HG03565 (cell line): Measurements from ENCODE around the gene SERTAD3.
A peak's percentile ranks its signal among the peaks of the same experiment; 100 is the strongest.
"Not testable (repeated sequence)": the region's sequence is repeated elsewhere in the genome, so short reads cannot be mapped to it uniquely, and the experiment has no call there.

Experiments
- ATAC-seq: cut with Tn5 transposase; IDR thresholded peaks from one replicate; pipeline ENCODE4 v1.9.1; 2021; ENCODE audit warnings: mild to moderate bottlenecking, moderate library complexity; ENCODE audit not compliant: unreplicated experiment

SERTAD3 gene, protein sequence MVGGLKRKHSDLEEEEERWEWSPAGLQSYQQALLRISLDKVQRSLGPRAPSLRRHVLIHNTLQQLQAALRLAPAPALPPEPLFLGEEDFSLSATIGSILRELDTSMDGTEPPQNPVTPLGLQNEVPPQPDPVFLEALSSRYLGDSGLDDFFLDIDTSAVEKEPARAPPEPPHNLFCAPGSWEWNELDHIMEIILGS

GRCh38 chr19:40444000-40444824 lies at the start of gene SERTAD3:
Gene SERTAD3 (minus strand): TSS chr19:40444335. CDS start chr19:40442080, 2,255 bp downstream.
- peak; percentile 50 for ATAC-seq

DNA sequence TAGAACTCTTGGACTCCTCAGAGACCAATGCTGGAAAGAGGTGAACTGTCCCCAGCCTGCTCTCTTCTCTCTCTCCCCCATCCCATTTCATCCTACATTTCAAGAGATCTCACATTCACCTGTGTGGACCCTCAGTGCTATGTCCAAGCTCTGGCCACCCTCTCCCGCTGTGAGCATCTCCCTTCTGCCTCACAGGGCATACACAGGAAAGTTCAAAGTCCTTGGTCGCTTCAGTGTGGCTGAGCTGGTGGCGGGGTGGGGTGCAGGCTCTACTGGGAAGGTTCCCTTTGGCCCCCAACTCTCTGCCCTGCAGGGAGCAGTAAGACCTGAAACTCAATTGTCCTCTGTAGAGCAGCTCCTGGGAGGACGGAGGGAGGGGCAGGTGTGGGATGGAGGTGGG lies 49.6 kb upstream of the SERTAD3 start:
- no peak for ATAC-seq

GRCh38 chr19:40492274-40492673 lies 48.1 kb upstream of the SERTAD3 start:
- no peak for ATAC-seq

DNA sequence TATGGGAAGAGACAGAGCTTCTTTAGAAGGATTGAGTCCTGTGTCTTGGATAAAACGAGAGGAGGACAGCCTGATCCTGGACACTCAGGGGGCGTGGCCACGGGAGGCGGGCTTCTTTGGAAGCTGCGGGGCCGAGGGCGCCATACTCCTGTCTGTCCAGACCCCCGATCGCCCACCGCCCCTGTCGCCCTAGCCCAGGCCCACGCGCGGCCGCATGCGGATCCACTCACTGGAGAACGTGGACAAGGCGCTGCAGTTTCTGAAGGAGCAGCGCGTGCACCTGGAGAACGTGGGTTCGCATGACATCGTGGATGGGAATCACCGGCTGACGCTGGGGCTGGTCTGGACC lies 45.7 kb upstream of the SERTAD3 start:
- no peak for ATAC-seq

DNA sequence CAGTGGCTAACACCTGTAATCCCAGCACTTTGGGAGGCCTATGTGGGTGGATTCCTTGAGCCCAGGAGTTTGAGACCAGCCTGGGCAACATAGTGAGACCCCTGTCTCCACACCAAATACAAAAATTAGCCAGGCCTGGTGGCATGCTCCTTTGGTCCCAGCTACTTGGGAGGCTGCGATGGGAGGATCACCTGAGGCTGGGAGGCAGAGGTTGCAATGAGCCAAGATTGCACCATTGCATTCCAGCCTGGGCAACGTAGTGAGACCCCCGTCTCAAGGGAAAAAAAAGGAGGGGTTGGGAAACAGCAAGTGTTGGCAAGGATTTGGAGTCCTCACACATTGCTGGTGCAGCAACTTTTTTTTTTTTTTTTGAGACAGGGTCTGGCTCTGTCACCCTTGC lies 41.9 kb upstream of the SERTAD3 start:
- ATAC-seq, result no peak

- ATAC-seq, result not testable (repeated sequence)
These were observed 31.9 kb upstream of the SERTAD3 start for GRCh38 chr19:40475878-40476644.

DNA sequence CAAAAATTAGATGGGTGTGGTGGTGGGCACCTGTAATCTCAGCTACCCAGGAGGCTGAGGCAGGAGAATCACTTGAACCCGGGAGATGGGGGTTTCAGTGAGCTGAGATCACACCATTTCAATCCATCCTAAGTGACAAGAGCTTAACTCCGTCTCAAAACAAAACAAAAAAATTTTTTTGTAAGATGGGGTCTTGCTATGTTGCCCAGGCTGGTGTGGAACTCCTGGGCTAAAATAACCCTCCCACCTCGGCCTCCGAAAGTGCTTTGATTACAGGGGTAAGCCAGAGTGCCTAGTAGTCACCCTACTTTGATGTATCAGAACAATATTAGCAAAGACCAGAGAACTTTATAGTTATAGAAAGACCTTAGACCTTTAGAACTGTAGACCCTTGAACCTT lies 30.6 kb upstream of the SERTAD3 start:
- no peak for ATAC-seq

DNA sequence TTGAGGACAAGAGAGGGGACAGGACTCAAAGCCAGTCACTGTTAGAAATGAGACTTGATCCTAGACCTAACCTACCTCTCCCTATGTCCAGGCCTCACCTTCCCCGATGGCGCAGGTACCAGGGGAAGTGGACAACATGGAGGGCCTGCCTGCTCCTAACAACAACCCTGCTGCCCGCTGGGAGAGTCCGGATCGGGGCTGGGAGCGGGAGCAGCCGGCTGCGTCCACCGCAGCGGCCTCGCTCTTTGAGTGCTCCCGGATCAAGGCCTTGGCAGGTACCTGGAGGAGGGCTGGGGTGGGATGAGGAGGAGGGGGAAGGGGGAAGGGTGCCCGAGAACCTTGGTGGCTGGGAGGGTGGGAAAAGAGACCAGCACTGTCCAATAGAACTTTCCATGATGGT lies 28.4 kb upstream of the SERTAD3 start:
- ATAC-seq, result no peak

DNA sequence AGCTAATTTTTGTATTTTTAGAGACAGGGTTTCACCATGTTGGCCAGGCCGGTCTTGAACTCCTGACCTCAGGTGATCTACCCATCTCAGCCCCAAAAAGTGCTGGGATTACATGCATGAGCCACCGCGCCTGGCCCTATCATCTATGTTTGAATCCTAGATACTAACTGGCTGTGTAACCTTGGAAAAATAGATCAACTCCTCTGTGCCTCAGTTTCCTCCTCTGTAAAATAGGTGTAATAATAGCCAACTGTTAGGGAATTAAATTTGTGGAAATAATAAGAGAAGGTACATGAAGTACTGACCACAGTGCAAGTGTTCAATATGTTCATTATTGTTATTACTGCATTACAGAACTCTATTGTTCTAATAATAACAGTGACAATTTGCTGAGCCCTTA lies 27.0 kb upstream of the SERTAD3 start:
- ATAC-seq, result no peak

GRCh38 chr19:40469011-40469410 lies 24.9 kb upstream of the SERTAD3 start:
- no peak for ATAC-seq

DNA sequence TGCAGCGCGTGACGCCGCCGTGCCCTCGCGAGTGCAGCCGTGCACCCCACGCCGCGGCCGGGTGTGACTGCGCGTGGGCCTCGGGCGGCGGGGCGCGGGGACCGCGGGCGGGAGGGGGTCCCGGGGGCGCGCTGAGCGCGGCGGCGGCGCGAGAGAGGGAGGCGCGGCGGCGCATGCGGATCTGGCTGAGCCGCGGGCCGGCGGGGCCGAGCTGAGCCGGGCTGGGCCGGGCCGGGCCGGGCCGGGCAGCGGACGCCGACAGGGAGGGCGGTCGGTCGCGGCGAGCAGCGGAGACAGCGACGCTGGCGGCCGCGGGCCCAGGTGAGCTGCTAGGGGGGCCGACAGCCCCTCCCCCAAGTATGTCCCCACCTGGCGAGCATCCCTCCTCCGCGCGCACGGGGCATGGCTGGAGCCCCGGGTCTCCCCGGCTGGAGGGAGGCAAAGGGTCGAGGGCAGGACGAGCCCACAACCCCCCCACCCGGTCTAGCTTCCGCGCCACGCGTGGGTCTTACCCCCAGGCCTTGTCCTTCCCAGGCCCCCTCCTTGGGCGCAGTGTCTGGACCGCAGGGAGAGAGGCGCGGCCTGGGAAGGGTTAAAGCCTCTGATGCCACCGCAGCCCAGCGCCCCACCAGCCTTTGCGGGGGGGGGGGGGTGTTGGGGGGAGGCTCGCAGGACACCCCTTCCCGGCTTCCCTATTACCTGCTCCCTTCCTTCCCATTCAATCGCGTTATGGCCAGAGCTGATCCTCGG lies 23.0 kb upstream of the SERTAD3 start, which contains the start of gene SPTBN4:
Gene SPTBN4, plus strand, starts transcription at position 17 of the 750 bp plus-strand sequence. CDS start 5,621 bp downstream, outside the sequence.
- ATAC-seq, result no peak

GRCh38 chr19:40466219-40466984 lies 22.3 kb upstream of the SERTAD3 start:
- ATAC-seq, result peak; percentile 26

GRCh38 chr19:40465557-40466218 lies 21.6 kb upstream of the SERTAD3 start, which contains the start of gene BLVRB:
Gene BLVRB (minus strand): TSS chr19:40465745. CDS start chr19:40465688, 57 bp downstream.
- ATAC-seq, result peak; percentile 78

DNA sequence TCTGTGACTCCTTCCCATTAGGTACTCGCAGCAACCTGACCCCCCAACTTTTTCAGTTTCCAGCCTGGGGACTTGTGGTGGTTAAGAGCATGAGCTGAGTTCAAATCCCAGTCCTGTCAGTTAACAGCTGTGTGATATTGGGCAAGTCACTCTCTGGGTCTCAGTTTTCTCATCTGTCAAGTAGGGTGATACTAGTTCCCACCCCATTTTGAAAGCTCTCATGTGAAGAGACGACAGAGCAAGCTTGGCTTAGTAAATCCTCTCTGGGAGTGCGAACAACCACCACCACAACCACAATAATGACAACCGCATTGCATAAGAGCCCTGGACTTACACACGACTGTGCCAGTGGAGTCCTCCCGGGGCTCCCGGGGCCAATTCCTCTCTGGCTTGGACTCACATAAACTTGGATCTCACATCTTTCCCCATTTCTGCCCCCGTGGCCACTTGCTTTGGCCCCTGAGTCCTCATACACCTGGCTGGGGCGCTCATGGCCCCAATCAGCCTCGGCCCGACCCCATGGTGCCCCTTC lies 21.0 kb upstream of the SERTAD3 start:
- no peak for ATAC-seq

- no peak for ATAC-seq
These were observed 20.2 kb upstream of the SERTAD3 start for GRCh38 chr19:40464059-40465024.

DNA sequence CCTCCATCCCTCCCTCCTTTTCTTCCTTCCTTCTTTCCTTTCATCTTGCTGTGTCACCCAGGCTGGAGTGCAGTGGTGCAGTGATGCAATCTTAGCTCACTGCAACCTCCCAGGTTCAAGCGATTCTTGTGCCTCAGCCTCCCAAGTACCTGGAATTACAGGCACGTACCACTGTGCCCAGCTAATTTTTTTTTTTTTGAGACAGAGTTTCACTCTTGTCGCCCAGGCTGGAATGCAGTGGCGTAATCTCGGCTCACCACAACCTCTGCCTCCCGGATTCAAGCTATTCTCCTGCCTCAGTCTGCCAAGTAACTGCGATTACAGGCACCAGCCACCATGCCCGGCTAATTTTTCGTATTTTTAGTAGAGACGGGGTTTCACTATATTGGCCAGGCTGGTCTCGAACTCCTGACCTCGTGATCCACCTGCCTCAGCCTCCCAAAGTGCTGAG lies 19.5 kb upstream of the SERTAD3 start:
- ATAC-seq, result not testable (repeated sequence)

- no peak for ATAC-seq
These were observed 17.6 kb upstream of the SERTAD3 start for GRCh38 chr19:40461669-40462221.

GRCh38 chr19:40460185-40460584 lies 16.1 kb upstream of the SERTAD3 start:
- no peak for ATAC-seq
